Islet of Langerhans (tissue), 1 donor: ENCODE results near the gene EML5.

Source experiments
- FAIRE-seq: peaks from one replicate; lab custom pipeline; 2011; peaks lifted over from hg19 to GRCh38; lab: Jason Lieb, UNC

The EML5 gene

DNA sequence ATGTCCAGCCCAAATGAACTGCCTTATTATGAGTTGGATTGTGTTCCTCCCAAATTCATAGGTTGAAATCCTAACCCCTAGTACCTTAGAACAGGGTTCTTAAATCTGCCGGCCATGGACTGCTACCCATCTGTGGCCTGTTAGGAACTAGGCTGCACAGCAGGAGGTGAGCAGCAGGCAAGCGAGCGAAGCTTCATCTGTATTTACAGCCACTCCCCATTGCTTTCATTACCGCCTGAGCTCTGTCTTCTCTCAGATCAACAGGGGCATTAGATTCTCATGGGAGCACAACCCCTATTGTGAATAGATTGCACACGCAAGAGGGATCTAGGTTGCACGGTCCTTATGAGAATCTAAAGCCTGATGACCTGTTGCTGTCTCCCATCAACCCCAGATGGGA, 9.8 kb upstream of the EML5 start:
- FAIRE-seq = no peak

- FAIRE-seq = no peak
These were observed 6.8 kb upstream of the EML5 start for GRCh38 chr14:88799522-88799921.

GRCh38 chr14:88798156-88798555, 5.4 kb upstream of the EML5 start:
- peak; percentile 87 for FAIRE-seq

- FAIRE-seq = no peak
These were observed 489 bp upstream of the EML5 start for GRCh38 chr14:88793259-88793625.

GRCh38 chr14:88791629-88792472, 902 bp downstream of the EML5 start:
- no peak for FAIRE-seq

DNA sequence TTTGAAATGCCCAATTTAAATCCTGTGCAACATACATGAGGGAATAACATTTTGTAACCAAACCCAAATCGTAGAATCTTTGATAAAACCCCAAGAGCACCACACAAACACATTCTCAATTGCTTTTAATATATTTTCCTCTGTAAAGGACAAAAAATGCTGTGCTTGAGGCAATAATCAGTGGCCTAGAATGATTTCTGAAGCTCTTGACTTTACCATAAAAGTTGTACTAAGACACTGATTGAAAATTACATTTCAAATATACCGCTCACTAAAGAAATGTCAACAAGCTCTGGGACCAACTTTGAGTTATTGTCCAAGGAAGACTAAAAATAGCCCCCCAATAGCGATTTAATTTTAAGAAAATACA, 1.5 kb downstream of the EML5 start:
- FAIRE-seq = no peak

GRCh38 chr14:88790501-88791251, 2.1 kb downstream of the EML5 start:
- FAIRE-seq = no peak

- FAIRE-seq = peak; percentile 21
These were observed 3.2 kb downstream of the EML5 start for GRCh38 chr14:88789573-88789972.

- FAIRE-seq = no peak
These were observed 6.0 kb downstream of the EML5 start for GRCh38 chr14:88786715-88787114.

GRCh38 chr14:88785911-88786310, 6.8 kb downstream of the EML5 start:
- no peak for FAIRE-seq

DNA sequence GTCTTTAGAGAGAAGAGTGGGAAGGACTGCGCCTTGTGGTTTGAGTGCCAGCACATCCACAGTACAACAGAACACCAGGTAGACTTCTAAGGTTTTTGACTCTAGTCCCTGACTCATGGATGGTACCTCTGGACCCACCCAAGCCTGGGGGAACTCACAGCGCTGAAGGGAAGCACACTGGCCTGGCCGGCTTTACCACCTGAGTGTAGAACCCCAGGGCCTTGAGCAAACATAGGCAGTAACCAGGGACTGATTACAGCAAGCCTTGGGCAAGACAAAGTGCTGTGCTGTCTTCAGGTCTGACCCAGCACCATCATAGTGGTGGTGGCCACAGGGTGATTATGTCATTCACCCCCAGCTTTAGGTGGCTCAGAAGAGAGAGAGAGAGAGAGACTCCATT, 17.2 kb downstream of the EML5 start:
- no peak for FAIRE-seq

DNA sequence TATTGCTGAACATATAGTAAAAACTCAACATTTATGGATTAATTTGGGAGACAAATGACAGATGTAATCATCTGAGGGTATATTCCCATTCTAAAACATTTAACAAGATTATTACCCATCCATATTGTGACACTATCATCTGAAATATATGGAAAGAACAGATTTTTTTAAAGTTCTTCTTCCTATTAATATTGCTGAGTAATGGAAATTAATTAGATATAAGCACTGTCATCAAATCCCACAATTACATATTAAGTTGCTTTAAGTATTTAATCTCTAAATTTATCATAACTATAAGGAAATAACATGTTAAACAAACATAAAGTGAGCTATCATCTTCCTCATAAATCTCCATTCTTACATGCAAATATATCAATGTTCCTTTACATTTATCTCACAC, 22.0 kb downstream of the EML5 start:
- no peak for FAIRE-seq

DNA sequence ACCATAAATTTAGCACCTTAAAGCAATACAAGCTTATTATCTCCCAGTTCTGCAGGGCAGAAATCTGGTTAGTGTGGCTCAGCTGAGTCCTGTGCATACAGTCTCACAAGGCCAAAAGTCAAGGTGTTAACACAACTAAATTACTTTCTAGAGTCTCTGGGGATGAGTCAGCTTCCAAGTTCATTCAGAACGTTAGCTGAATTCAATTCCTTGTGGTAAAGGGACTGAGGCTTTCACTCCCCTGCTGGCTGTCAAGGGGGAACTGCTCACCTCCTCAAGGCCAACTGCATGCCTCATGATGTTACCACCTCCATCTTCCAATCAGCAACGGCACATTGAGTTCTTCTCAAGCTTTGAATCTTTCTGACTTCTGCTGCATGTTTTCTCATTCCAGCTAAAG, 27.6 kb downstream of the EML5 start:
- FAIRE-seq = no peak

DNA sequence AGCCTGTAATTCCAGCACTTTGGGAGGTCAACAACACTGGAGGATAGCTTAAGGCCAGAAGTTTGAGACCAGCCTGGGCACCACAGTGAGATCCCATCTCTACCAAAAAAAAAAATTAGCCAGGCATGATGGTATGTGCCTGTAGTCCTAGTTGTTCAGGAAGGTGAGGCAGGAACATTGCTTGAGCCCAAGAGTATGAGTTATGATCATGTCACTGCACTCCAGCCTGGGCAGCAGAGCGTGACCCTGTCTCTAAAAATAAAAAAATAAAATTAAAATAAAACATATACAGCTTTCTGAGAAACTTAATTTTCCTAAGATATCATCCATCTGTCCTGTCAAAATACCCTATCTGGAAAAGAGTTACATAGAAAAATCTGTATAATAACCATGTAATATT, 38.9 kb downstream of the EML5 start:
- FAIRE-seq = peak; percentile 13

DNA sequence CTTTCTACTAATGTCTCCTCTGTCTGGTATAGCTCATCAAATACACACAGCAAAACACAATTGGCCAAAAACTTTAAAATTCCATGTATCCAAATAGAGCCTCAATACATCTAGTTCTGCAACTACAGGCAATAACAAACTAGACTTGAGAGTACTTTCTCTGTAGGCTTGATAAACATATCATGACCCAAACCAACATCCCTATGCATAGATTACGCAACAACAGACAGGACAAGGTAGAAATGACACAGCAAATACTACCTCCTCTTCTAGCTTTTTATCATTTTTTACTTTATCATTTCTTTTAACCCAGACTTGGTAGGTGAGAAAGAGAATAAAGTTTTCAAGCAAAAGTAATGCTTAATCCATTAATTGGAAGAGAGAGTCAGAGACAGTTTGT, 41.8 kb downstream of the EML5 start:
- FAIRE-seq = peak; percentile 21

DNA sequence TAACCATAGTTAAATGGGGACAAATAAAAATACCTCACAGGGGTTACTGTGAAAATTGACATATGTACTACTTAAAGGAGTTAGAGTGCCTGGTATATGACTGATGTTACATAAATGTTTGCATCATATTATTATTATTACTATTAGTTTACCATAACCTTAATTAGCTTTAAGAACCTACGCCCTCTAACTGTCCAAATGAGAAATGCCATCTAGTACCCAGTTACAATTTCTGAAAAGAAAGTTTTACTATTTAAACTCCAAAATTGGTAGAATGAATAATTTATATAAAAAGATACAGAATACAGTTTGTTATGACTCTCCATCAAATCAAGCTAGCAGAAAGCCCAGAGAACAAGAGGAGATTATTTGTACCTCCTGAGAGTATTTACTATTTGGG, 42.3 kb downstream of the EML5 start:
- no peak for FAIRE-seq

DNA sequence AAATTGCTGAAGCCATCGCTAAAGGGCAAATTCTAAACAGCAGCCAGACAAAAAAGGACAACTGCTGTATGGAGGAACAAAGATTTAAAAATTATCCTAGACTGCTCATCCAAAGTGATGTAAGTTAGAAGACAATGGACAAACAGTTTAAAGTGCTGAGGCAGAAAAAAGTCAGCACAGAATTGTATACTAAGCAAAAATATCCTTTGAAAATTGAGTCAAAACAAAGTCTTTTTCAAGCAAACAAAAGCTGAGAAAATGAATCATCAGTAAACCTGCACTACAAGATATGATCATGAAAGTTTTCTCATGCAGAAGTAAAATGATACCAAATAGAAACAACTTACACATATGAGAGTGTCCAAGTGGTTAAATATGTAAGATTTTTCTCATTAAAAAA, 43.6 kb downstream of the EML5 start:
- peak; percentile 41 for FAIRE-seq

DNA sequence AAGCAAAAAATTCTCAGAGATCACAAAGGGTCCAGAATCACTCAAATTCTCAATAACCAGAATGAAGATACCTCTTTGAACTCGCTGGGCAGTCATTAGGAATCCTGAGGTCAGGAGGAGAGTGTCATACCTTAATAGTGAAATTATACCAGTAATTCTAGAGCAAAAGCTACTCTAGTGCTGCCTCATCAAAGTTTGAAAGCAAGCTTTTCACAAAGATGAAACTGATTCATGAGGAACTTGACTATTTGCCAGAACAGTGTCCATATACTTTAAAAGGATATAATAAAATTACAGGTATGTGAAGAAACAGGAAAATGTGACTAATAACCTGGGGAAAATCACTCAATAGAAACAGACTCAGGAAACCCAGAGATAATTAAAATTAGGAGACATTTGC, 44.5 kb downstream of the EML5 start:
- no peak for FAIRE-seq

DNA sequence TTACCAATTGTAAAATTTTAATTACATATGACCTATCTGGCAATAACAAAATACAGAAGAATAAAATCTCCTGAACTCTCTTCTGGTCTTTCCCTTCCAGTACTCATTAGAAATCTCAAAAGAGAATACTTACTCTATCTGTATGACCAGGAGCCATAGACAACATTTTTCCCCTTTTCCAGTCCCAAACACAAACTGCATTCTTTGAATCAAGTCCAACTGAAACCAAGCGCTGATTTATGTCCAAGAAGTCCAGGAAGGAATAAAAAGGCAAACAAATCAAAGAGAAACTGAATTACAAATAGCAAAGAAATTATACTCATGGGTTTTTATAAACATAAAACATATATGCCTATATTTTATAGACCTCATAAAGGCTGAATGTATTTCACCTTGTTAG, 46.7 kb downstream of the EML5 start:
- FAIRE-seq = no peak

DNA sequence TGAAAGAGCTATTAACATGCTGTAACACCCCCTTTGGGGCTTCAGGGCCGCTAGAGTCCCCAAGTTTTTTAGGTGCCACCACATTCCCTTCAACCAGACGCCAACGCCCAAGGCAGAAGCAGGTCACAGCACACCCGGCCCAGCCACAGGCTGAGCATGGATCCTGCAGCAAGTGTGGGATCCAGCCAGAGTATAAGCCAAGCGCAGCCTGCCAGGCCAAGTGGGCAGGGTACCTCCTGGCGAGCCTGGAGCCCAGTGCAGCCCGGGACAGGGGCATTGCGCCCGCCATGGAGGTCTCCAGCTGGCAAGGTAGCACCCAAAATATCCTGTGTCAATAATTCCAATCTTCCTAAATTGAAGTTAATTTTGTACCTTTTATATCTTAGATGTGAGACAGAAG, 55.5 kb downstream of the EML5 start:
- FAIRE-seq = no peak

GRCh38 chr14:88733121-88733520, 59.6 kb downstream of the EML5 start:
- FAIRE-seq = no peak

GRCh38 chr14:88729159-88729558, 63.6 kb downstream of the EML5 start:
- peak; percentile 75 for FAIRE-seq

DNA sequence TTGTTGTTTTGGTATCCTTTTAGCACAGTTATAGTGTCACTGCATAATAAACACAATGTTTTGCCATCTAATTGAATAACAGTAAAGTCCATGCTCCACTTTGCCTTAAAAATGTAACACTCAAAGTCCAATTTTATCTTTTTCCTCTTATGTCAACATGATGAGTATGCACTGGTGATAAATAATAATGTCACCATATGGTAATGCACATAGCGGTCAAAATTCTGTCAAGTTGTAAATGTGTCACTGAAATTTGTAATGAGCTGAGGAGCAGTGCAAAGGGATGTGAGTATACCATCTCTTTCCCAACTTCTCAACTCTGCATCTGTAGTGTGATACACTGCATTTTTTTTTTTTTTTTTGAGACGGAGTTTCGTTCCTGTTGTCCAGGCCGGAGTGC, 65.7 kb downstream of the EML5 start:
- no peak for FAIRE-seq

GRCh38 chr14:88710709-88711108, 82.0 kb downstream of the EML5 start:
- no peak for FAIRE-seq
